ENCODE measurements around the gene HSPA12B. TPM values are rescaled to one million over a fixed set of nuclear protein-coding genes. Genes with fewer than 3 reads are reported as not detected.

HSPA12B gene
- total and polyA plus RNA-seq, 2 experiments from 2014 or later, result 2.5 to 3.4 TPM

DNA sequence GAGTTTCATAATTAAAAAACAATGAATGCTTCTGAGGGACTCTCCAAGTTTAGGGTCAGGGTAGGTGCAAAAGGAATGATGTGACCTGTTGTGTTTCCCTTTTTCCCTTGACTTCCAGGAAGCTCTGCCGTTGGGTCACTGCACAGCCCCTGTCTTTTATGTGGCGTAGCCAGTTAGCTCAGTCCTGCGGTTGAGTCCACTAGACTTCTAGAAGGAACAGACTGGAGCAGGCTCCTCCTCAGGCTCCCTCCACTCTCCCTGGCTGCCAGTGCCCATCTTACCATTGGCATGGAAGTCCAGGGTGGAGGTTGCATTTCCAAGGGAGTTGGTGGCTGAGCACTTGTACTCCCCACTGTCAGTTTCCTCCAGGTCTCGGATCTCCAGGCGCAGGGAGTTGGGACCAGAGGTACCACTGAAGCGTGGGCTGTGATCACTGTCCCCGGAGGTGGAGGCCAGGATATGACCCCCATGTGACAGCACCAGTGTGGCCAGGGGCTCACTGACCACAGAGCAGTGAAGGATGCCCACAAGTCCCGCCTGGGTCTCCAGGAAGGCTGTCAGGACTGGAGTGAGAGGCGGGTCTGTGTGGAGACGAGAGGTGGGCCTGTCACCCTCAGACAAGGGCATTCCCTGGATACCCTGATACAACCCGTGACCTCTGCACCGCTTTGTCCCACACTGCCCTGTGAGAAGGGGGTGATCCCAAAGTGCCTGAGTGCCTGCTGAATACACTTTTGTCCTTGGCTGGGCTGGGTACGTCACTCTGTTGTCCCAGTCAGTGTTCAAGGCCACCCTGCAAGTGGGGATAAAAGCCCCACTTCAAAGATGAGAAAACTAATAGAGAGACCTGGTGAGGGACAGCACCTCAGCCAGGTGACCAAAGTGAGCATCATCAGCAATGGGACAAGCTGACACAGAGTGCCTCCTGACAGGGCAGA, 31.2 kb upstream of the HSPA12B start:
- no peaks in the 10 kb centered on the region for H3K9me3 ChIP-seq (ENCODE audit: low read depth)
- no peak overlapping the region for H3K4me3 ChIP-seq
- H3K9me2 ChIP-seq (replicated peaks; ENCODE audit: insufficient read depth), result no peaks in the 10 kb centered on the region
- no peak overlapping the region for H3K27ac ChIP-seq
- no peaks in the 10 kb centered on the region for H3K4me1 ChIP-seq (ENCODE audit: insufficient read depth)
- no peak overlapping the region for H2AFZ ChIP-seq
- H3K36me3 ChIP-seq (replicated peaks; ENCODE audit: insufficient read depth, low read depth), result no peaks in the 10 kb centered on the region
- H3K4me2 ChIP-seq, result no peak overlapping the region
- 80% methylated on average over 13 of the region's 13 CpGs for WGBS (ENCODE audit: low lambda C conversion rate, missing lambda C conversion rate)
- H3K79me2 ChIP-seq, result no peaks in the 10 kb centered on the region
- TF ChIP-seq CTCF (IDR thresholded peaks at IDR 0.05; ENCODE audit: poor library complexity) (no peak), EZH2 (IDR thresholded peaks at IDR 0.05; ENCODE audit: borderline replicate concordance) (no peak), EZH2phosphoT487 (IDR thresholded peaks at IDR 0.05; ENCODE audit: low read depth, severe bottlenecking, unreplicated experiment) (no peak)
- DNase-seq (ENCODE audit: low spot score), result no peak
- no peaks in the 10 kb centered on the region for H4K20me1 ChIP-seq (ENCODE audit: insufficient read depth, poor library complexity, severe bottlenecking)
- no peaks in the 10 kb centered on the region for H3K27me3 ChIP-seq

GRCh38 chr20:3702611-3703391, 29.7 kb upstream of the HSPA12B start:
- no peak for DNase-seq (ENCODE audit: low spot score)
- 94% methylated on average over 11 of the region's 11 CpGs for WGBS (ENCODE audit: low lambda C conversion rate, missing lambda C conversion rate)
- Histone ChIP-seq H3K27me3 (no peaks in the 10 kb centered on the region), H3K27ac (no peak overlapping the region), H3K4me1 (ENCODE audit: insufficient read depth) (no peaks in the 10 kb centered on the region), H3K9me2 (replicated peaks; ENCODE audit: insufficient read depth) (no peaks in the 10 kb centered on the region), H3K36me3 (replicated peaks; ENCODE audit: insufficient read depth, low read depth) (no peaks in the 10 kb centered on the region), H3K4me2 (no peak overlapping the region), H4K20me1 (ENCODE audit: insufficient read depth, poor library complexity, severe bottlenecking) (no peaks in the 10 kb centered on the region), H3K9me3 (ENCODE audit: low read depth) (no peaks in the 10 kb centered on the region), H2AFZ (no peak overlapping the region), H3K79me2 (no peaks in the 10 kb centered on the region), H3K4me3 (no peak overlapping the region)
- no peak for TF ChIP-seq EZH2 (IDR thresholded peaks at IDR 0.05; ENCODE audit: borderline replicate concordance)
- no peak for TF ChIP-seq CTCF (IDR thresholded peaks at IDR 0.05; ENCODE audit: poor library complexity)
- no peak for TF ChIP-seq EZH2phosphoT487 (IDR thresholded peaks at IDR 0.05; ENCODE audit: low read depth, severe bottlenecking, unreplicated experiment)

- Histone ChIP-seq H3K4me3 (no peak overlapping the region), H3K27ac (no peak overlapping the region), H3K4me2 (no peak overlapping the region), H3K4me1 (ENCODE audit: insufficient read depth) (no peaks in the 10 kb centered on the region), H3K36me3 (replicated peaks; ENCODE audit: insufficient read depth, low read depth) (no peaks in the 10 kb centered on the region), H3K27me3 (no peaks in the 10 kb centered on the region), H3K79me2 (no peaks in the 10 kb centered on the region), H3K9me3 (ENCODE audit: low read depth) (no peaks in the 10 kb centered on the region), H2AFZ (no peak overlapping the region), H4K20me1 (ENCODE audit: insufficient read depth, poor library complexity, severe bottlenecking) (no peaks in the 10 kb centered on the region), H3K9me2 (replicated peaks; ENCODE audit: insufficient read depth) (no peaks in the 10 kb centered on the region)
- no peak for TF ChIP-seq EZH2 (IDR thresholded peaks at IDR 0.05; ENCODE audit: borderline replicate concordance)
- no peak for TF ChIP-seq CTCF (IDR thresholded peaks at IDR 0.05; ENCODE audit: poor library complexity)
- no peak for TF ChIP-seq EZH2phosphoT487 (IDR thresholded peaks at IDR 0.05; ENCODE audit: low read depth, severe bottlenecking, unreplicated experiment)
- no peak for DNase-seq (ENCODE audit: low spot score)
- WGBS (ENCODE audit: low lambda C conversion rate, missing lambda C conversion rate), result 95% methylated on average over 5 of the region's 5 CpGs
Measured at GRCh38 chr20:3704087-3704486, 28.4 kb upstream of the HSPA12B start.

Data from hepatocyte (in vitro differentiated cells).